Ishikawa (cell line): ENCODE data around the gene MRRF.

Experiments
- CEBPB ChIP-seq: IDR thresholded peaks from 2 replicates; pipeline ENCODE4 v1.6.1; 2012
- CREB1 ChIP-seq: IDR thresholded peaks from 2 replicates; pipeline ENCODE4 v1.6.1; 2012; ENCODE audit warnings: low read depth
- EGR1 ChIP-seq: IDR thresholded peaks from 2 replicates; pipeline ENCODE4 v1.6.1; 2012
- EP300 ChIP-seq: IDR thresholded peaks from 2 replicates; pipeline ENCODE4 v1.6.1; 2012; ENCODE audit warnings: borderline replicate concordance
- FOXM1 ChIP-seq: IDR thresholded peaks from 2 replicates; pipeline ENCODE4 v1.6.1; 2012; ENCODE audit warnings: low read depth, borderline replicate concordance
- NFIC ChIP-seq: IDR thresholded peaks from 2 replicates; pipeline ENCODE4 v1.6.1; 2012
- RAD21 ChIP-seq: IDR thresholded peaks from 2 replicates; pipeline ENCODE4 v1.6.1; 2012; ENCODE audit warnings: low read depth
- TAF1 ChIP-seq: IDR thresholded peaks from 2 replicates; pipeline ENCODE4 v1.6.1; 2012; ENCODE audit warnings: low read depth, mild to moderate bottlenecking
- YY1 ChIP-seq: IDR thresholded peaks from 2 replicates; pipeline ENCODE4 v1.6.1; 2012; ENCODE audit warnings: low read depth
- TF ChIP-seq, protein P1 (sequence below): IDR thresholded peaks from 2 replicates; pipeline ENCODE4 v1.6.1; 2012
- TF ChIP-seq, protein P2 (sequence below): IDR thresholded peaks from 2 replicates; pipeline ENCODE4 v1.6.1; 2012
- TF ChIP-seq, protein P3 (sequence below): IDR thresholded peaks from 2 replicates; pipeline ENCODE4 v1.6.1; 2012; ENCODE audit warnings: low read depth, mild to moderate bottlenecking

DNA sequence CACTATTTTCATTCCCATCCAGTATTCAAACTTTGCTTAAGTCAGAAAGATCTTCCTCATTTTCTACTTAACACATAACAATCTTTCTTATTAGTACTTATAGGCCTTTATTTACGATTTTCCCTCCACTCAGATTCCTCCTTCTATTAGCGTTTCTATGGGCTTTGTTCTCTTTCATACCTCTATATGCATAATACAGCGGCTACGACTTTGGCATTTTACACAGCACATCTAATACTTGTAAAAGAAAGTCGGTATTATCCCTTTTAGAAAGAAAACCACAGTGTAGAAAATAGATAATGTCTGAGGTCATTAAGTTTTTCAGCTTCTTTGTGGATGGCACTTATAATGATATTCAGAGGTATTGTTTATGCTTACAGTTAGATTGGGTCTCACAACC, 8.5 kb upstream of the MRRF start:
- TF ChIP-seq RAD21: no peak
- no peak for TF ChIP-seq CEBPB
- no peak for TF ChIP-seq EP300
- TF ChIP-seq YY1: no peak
- no peak for TF ChIP-seq CREB1
- TF ChIP-seq, protein P1, sequence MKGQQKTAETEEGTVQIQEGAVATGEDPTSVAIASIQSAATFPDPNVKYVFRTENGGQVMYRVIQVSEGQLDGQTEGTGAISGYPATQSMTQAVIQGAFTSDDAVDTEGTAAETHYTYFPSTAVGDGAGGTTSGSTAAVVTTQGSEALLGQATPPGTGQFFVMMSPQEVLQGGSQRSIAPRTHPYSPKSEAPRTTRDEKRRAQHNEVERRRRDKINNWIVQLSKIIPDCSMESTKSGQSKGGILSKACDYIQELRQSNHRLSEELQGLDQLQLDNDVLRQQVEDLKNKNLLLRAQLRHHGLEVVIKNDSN: no peak
- no peak for TF ChIP-seq NFIC
- no peak for TF ChIP-seq EGR1
- no peak for TF ChIP-seq TAF1
- TF ChIP-seq, protein P2, sequence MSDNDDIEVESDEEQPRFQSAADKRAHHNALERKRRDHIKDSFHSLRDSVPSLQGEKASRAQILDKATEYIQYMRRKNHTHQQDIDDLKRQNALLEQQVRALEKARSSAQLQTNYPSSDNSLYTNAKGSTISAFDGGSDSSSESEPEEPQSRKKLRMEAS: no peak
- TF ChIP-seq, protein P3, sequence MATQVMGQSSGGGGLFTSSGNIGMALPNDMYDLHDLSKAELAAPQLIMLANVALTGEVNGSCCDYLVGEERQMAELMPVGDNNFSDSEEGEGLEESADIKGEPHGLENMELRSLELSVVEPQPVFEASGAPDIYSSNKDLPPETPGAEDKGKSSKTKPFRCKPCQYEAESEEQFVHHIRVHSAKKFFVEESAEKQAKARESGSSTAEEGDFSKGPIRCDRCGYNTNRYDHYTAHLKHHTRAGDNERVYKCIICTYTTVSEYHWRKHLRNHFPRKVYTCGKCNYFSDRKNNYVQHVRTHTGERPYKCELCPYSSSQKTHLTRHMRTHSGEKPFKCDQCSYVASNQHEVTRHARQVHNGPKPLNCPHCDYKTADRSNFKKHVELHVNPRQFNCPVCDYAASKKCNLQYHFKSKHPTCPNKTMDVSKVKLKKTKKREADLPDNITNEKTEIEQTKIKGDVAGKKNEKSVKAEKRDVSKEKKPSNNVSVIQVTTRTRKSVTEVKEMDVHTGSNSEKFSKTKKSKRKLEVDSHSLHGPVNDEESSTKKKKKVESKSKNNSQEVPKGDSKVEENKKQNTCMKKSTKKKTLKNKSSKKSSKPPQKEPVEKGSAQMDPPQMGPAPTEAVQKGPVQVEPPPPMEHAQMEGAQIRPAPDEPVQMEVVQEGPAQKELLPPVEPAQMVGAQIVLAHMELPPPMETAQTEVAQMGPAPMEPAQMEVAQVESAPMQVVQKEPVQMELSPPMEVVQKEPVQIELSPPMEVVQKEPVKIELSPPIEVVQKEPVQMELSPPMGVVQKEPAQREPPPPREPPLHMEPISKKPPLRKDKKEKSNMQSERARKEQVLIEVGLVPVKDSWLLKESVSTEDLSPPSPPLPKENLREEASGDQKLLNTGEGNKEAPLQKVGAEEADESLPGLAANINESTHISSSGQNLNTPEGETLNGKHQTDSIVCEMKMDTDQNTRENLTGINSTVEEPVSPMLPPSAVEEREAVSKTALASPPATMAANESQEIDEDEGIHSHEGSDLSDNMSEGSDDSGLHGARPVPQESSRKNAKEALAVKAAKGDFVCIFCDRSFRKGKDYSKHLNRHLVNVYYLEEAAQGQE: no peak
- no peak for TF ChIP-seq FOXM1
